HCEC 1CT (cell line): ENCODE results near the gene IFNL3.
"Not testable (repeated sequence)": the region's sequence is repeated elsewhere in the genome, so short reads cannot be mapped to it uniquely, and the experiment has no call there.

ENCODE experiments used
- DNase-seq: peaks from one replicate; pipeline ENCODE4 v3.0.0-alpha.2; 2017

The IFNL3 gene

GRCh38 chr19:39252458-39252857 is 7.7 kb upstream of the IFNL3 start:
- DNase-seq: no peak

GRCh38 chr19:39251846-39252245 is 7.0 kb upstream of the IFNL3 start:
- DNase-seq: no peak

GRCh38 chr19:39251081-39251480 is 6.3 kb upstream of the IFNL3 start:
- DNase-seq: no peak

- DNase-seq: no peak
Measured at GRCh38 chr19:39248806-39249205, 4.0 kb upstream of the IFNL3 start, which contains the start of gene IFNL4. IFNL4 (minus strand) TSS chr19:39248856.

- no peak for DNase-seq
Measured at GRCh38 chr19:39247701-39248664, 3.2 kb upstream of the IFNL3 start.

DNA sequence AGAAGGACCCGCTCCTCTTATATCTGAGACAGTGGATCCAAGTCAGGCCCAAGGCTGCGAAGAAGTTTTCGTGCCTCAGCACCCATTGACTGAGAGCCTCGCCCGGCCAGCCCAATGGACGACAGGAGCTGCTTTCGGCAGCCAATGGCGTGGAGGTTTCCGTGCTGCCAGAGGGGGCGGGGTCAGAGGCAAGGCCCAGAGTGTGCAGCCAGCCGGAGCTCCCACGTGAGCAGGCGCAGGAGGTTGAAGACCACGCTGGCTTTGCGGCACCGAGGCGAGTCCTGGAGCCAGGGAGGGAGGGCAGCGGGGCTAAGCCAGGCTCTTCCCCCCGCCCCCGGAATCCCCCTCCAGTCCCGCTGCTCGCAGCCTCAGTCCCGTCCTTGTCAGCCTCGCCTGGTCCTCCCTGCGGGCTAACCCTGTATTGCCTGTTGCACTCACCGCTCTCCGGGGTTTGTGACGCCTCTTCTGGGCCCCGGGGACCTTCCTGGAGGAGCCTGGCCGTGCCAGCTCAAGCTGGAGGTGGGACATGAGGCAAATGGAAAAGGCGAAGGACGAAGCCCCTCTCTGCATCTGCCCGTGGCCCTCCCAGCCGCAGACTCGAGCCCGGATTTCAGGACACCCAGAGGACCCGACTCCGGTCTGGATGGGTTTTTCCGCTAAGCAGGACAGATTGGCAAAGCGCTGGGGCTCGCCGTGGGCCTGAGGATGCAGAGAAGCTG is 2.3 kb upstream of the IFNL3 start:
- no peak for DNase-seq

- DNase-seq: not testable (repeated sequence)
Measured at GRCh38 chr19:39245166-39245565, 360 bp upstream of the IFNL3 start.

GRCh38 chr19:39243741-39244140 is 1.1 kb downstream of the IFNL3 start:
- DNase-seq: not testable (repeated sequence)

- no peak for DNase-seq
Measured at GRCh38 chr19:39240421-39240820, 4.4 kb downstream of the IFNL3 start.

GRCh38 chr19:39238944-39239343 is 5.9 kb downstream of the IFNL3 start:
- DNase-seq: no peak

GRCh38 chr19:39238209-39238608 is 6.6 kb downstream of the IFNL3 start:
- no peak for DNase-seq

DNA sequence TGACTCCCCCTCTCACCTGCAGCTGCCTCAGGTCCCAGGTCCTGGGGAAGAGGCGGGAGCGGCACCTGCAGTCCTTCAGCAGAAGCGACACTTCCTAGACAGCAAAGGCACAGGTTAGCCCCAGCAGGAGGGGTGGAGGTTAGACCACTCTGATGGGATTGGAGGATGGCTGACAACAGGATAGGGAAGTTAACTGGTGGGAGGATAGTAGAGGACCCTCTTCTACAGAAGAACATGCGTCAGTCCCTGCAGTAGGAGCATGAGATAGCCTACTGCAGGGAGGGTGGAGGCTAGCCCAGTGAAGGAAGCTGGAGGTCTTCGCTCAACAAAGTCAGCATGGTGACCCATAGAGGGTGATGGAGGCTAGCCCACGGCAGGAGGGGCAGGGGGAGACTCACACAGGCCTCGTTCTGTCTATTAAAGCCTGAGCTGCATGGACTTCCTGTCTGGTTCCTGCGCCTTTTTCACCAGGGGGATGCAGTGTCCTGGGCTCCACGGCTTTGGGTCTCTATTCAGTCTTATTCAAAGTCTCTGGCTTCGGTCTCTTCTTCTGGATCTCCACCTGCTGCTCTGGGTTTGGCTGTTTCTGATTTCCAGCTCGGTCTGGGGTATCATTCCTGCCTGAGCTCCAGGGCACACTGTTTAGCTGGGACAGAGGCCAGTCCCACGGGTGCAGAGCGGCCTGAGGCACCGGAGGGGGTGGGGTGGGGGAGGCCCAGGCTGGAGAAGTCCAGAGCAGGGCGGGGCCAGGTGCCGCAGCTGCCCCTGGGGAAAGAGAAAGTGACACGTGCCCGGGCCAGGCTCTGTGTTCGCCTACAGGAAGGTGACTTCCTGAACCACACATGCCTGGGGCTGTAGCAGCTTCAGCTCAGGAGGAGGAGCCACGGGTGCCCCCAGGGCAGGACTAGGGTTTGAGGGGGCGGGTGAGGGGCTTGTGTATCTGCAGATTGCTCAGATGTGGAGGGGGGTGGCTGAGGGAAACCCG is 7.3 kb downstream of the IFNL3 start:
- no peak for DNase-seq

DNA sequence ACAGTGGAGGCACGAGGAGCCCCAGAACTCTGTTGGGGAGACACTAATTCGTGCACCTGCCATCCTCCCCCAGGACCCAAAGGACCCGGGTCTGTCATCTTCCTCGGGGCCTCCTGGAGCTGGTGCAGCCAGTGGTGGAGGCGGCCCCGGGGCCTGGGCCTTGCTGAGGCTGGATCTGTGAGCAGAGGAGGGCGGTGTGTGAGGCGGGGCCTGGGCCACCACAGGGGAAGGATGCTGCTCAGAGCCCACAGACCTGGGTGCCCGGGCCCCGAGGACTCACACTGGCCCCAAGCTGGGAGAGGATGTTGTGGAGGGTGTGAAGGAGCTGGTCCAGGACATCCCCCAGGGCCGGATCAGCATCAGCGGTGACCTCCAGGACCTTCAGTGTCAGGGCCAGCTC is 8.3 kb downstream of the IFNL3 start:
- no peak for DNase-seq

- no peak for DNase-seq
Measured at GRCh38 chr19:39232708-39233107, 12.1 kb downstream of the IFNL3 start.

DNA sequence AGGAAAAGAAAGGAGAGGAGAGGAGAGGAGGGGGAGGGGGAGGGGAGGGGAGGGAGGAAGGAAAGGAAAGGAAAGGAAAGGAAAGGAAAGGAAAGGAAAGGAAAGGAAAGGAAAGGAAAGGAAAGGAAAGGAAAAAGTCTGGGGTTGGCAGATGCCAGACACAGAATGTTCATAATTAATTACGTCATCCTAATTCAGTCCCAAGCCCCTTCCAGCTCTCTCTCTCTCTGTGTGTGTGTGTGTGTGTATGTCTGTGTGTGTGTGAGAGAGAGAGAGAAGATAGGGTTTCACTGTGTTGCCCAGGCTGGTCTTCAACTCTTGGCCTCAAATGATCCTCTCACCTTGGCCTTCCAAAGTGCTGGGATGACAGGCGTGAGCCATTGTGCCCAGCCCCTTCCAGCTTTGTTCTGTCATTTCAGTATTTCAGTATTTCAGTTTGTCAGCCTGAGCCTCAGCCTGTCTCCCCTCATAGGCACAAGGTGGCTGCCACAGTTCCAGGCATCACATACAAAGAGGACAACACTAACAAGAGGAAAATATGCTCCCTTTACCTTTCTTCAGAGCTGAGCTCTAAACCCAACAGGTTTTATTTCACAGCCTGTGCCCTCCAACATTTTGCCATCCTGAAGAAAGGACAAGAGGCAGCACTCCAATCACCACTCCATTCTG is 14.6 kb downstream of the IFNL3 start:
- DNase-seq: no peak

DNA sequence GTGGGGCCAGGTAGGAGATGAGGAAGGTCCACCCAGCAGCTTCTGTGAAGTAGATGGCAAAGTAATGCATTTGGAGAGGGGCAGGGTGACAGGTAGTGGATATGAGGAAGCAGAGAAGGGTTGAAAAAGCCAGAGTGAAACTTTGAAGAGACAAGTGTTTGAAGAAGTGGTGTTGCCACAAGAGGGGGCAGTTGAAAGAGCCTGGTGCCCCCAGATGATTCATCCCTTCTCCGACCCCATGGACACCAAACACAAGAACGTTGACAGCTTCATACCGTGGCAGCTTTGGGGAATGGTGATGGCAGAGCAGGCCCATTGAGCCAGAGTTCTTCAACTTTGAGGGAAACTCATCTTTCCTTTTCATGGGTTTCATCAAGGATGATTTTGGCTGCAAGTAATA is 19.9 kb downstream of the IFNL3 start:
- DNase-seq: no peak

GRCh38 chr19:39223703-39224279 is 21.0 kb downstream of the IFNL3 start:
- DNase-seq: no peak

- DNase-seq: not testable (repeated sequence)
Measured at GRCh38 chr19:39219108-39219507, 25.7 kb downstream of the IFNL3 start.

- no peak for DNase-seq
Measured at GRCh38 chr19:39218230-39219007, 26.4 kb downstream of the IFNL3 start.

DNA sequence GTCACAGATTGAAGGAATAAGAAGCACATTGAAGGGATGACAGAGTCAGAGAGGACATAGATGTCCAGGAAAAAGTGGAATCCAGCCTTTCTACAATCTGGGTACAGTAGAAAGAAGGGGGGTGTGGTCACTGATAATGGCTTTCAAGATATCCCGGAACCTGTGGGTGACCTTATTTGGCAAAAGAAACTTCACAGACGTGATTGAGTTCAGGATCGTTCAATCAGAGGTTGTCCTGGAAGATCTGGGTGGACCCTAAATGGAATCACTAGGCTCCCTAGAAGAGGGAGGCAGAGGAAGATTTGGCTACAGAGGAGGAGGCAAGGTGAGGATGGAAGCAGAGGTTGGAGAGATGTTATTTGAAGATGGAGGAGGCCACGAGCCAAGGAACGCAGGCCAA is 27.7 kb downstream of the IFNL3 start:
- DNase-seq: no peak

DNA sequence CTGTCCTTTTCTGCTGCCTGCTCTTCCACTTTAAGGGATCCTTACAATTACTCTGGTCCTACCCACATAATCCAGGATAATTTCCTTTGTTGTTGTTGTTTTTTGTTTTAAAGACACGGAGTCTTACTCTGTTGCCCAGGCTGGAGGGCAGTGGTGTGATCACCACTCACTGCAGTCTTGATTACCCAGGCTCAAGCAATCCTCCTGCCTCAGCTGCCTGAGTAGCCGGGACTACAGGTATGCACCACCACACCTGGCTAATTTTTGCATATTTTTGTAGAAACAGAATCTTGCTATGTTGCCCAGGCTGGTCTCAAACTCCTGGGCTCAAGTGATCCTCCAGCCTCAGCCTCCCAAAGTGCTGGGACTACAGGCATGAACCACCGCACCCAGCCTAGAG is 29.5 kb downstream of the IFNL3 start:
- not testable (repeated sequence) for DNase-seq
